Body of pancreas (tissue), 4 donors: ENCODE data around the gene BSPRY. TPM values are rescaled to one million over a fixed set of nuclear protein-coding genes. Genes with fewer than 3 reads are reported as not detected.
A peak's percentile ranks its signal among the peaks of the same experiment; 100 is the strongest.

Experiments used
- ATAC-seq: fragments of 150-250 bp; one replicate; pipeline ENCODE4 v1.9.1; 2016
- DNase-seq, 4 donors: peaks; one replicate each; pipeline ENCODE4 v3.0.0-alpha.2; 2019
- H3K27ac ChIP-seq, 4 donors: fragments of 200-600 bp; sonication (generic); 1 replicate in 3 of 4; 2 replicates in 1 of 4; pipeline versions ENCODE4 v1.5.1 to v1.6.1; 2016 to 2019; ENCODE audit warnings: mild to moderate bottlenecking in 1 of 4, mixed read lengths in 1 of 4, moderate library complexity in 1 of 4
- H3K27me3 ChIP-seq, 2 donors: fragments of 200-600 bp; sonication (generic); one replicate each; pipeline ENCODE4 v1.6.0; 2016; ENCODE audit warnings: mild to moderate bottlenecking in 1 of 2
- H3K36me3 ChIP-seq, 2 donors: fragments of 200-600 bp; sonication (generic); replicated peaks in 1 of 2; 2 replicates each; pipeline ENCODE4 v1.5.1; 2016; ENCODE audit warnings: low read depth in 2 of 2; ENCODE audit not compliant: insufficient read depth in 1 of 2
- H3K4me1 ChIP-seq: fragments of 200-600 bp; sonication (generic); one replicate; pipeline ENCODE4 v1.6.0; 2016
- H3K4me3 ChIP-seq, 2 donors: fragments of 200-600 bp; sonication (generic); 1 replicate in 1 of 2; 2 replicates in 1 of 2; pipeline ENCODE4 v1.5.1; 2016 to 2019
- H3K9me3 ChIP-seq, 3 donors: fragments of 200-600 bp; sonication (generic); 1 replicate in 2 of 3; 2 replicates in 1 of 3; pipeline ENCODE4 v1.5.1; 2016
- POLR2A ChIP-seq, 3 donors: fragments of 450-650 bp; IDR thresholded peaks; one replicate each; pipeline ENCODE4 v1.6.1; 2016; ENCODE audit warnings: antibody characterized with exemption in 3 of 3, mild to moderate bottlenecking in 2 of 3
- WGBS, 2 donors: methylation state at CpG; one replicate each; pipeline ENCODE4 v1.1.5; 2017; 5-methylcytosine and 5-hydroxymethylcytosine counted together
- intact Hi-C: fragments of 100-400 bp; cut with DNase I; formaldehyde crosslinking; loops from one replicate; pipeline ENCODE4 v1.15.1; 2023
- total RNA-seq, 2 donors: library from RNA; depleted of rRNA; stranded (reverse); fragments of >200 nt; gene quantifications; one replicate each; pipeline ENCODE4 v1.1.0, GENCODE V29; 2016
- TF ChIP-seq, protein P1 (sequence below), 7 experiments: fragments of 450-650 bp in 4 of 7; fragments of 200-600 bp in 3 of 7; sonication (generic) in 3 of 7; IDR thresholded peaks; one replicate each; pipeline ENCODE4 v1.5.1; 2016 to 2019; ENCODE audit warnings: antibody characterized with exemption in 7 of 7

The BSPRY gene
- total RNA-seq, 2 donors from 2014 or later, result 27.0 to 47.0 TPM

DNA sequence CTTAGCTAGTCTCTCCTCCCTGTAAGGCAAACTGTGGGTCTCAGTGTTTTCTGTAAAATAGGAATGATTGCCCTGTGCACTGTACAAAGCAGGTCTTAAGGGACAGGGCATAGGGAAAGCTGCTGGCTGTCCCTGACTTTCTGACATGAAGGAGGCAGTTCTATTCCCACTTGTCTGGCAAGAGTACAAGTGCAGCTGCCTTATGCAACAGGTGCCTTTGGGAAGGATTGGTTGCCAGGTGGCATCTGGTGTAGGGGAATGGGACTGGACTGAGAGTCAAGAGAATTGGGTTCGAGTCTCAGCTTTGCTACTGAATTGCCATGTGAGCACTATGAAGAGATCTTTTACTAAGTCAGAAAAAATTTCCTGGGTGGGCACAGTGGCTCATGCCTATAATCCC, 10.0 kb downstream of the BSPRY start:
- no peak for TF ChIP-seq POLR2A (IDR thresholded peaks at IDR 0.05)
- TF ChIP-seq, protein P1, sequence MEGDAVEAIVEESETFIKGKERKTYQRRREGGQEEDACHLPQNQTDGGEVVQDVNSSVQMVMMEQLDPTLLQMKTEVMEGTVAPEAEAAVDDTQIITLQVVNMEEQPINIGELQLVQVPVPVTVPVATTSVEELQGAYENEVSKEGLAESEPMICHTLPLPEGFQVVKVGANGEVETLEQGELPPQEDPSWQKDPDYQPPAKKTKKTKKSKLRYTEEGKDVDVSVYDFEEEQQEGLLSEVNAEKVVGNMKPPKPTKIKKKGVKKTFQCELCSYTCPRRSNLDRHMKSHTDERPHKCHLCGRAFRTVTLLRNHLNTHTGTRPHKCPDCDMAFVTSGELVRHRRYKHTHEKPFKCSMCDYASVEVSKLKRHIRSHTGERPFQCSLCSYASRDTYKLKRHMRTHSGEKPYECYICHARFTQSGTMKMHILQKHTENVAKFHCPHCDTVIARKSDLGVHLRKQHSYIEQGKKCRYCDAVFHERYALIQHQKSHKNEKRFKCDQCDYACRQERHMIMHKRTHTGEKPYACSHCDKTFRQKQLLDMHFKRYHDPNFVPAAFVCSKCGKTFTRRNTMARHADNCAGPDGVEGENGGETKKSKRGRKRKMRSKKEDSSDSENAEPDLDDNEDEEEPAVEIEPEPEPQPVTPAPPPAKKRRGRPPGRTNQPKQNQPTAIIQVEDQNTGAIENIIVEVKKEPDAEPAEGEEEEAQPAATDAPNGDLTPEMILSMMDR (IDR thresholded peaks at IDR 0.05), result no peak
- peak overlapping the region in 2 of 4 donors; percentile 14 to 17 for H3K27ac ChIP-seq
- intact Hi-C loops, result no loop called here
- H3K9me3 ChIP-seq, result no peaks in the 10 kb centered on the region
- DNase-seq (peak; percentile 74 to 85 (median 83)), ATAC-seq (peak; percentile 82)
- H3K4me1 ChIP-seq, result peaks cover 13% of the 10 kb centered on the region
- H3K27me3 ChIP-seq, result no peaks in the 10 kb centered on the region
- no peaks in the 10 kb centered on the region for H3K36me3 ChIP-seq
- no peak overlapping the region for H3K4me3 ChIP-seq
- 56 to 75% methylated on average over 1 of the region's 1 CpG for WGBS, 2 donors

- DNase-seq (no peak), ATAC-seq (no peak)
- H3K4me3 ChIP-seq, result no peak overlapping the region
- H3K4me1 ChIP-seq, result peaks cover 13% of the 10 kb centered on the region
- no peaks in the 10 kb centered on the region for H3K36me3 ChIP-seq
- WGBS, 2 donors, result 86 to 90% methylated on average over 15 of the region's 15 CpGs
- intact Hi-C loops, result no loop called here
- TF ChIP-seq, protein P1 (IDR thresholded peaks at IDR 0.05), result no peak
- no peak for TF ChIP-seq POLR2A (IDR thresholded peaks at IDR 0.05)
- H3K27ac ChIP-seq, result no peak overlapping the region
- H3K9me3 ChIP-seq, result no peaks in the 10 kb centered on the region
- no peaks in the 10 kb centered on the region for H3K27me3 ChIP-seq
These were observed 11.0 kb downstream of the BSPRY start for GRCh38 chr9:113360242-113360842.

- Histone ChIP-seq H3K4me1 (peaks cover 13% of the 10 kb centered on the region), H3K4me3 (no peak overlapping the region), H3K36me3 (no peaks in the 10 kb centered on the region), H3K27me3 (no peaks in the 10 kb centered on the region), H3K27ac (no peak overlapping the region), H3K9me3 (no peaks in the 10 kb centered on the region)
- intact Hi-C loops, result no loop called here
- 73 to 81% methylated on average over 7 of the region's 7 CpGs for WGBS, 2 donors
- no peak for TF ChIP-seq POLR2A (IDR thresholded peaks at IDR 0.05)
- TF ChIP-seq, protein P1 (IDR thresholded peaks at IDR 0.05), result no peak
- DNase-seq (no peak), ATAC-seq (no peak)
These were observed 12.1 kb downstream of the BSPRY start for GRCh38 chr9:113361304-113362018.

DNA sequence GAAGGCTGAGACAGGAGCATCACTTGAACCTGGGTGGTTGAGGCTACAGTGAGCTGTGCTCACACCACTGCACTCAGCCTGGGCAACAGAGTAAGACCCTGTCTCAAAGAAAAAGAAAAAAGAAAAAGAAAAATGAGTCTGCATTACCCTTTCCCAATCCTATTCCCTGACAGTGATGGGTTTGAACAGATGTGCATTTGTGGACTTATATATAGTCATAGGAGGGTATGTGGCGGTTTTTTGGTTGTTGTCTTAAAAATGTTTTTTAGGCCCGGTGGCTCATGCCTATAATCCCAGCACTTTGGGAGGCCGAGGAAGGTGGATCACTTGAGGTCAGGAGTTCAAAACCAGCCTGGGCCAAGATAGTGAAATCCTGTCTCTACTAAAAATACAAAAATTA, 14.0 kb downstream of the BSPRY start:
- DNase-seq (no peak), ATAC-seq (no peak)
- H3K9me3 ChIP-seq, result no peaks in the 10 kb centered on the region
- WGBS, 2 donors, result 69 to 96% methylated on average over 3 of the region's 3 CpGs
- intact Hi-C loops, result no loop called here
- TF ChIP-seq, protein P1 (IDR thresholded peaks at IDR 0.05), result no peak
- no peak for TF ChIP-seq POLR2A (IDR thresholded peaks at IDR 0.05)
- H3K36me3 ChIP-seq, result no peaks in the 10 kb centered on the region
- H3K4me3 ChIP-seq, result no peak overlapping the region
- no peaks in the 10 kb centered on the region for H3K27me3 ChIP-seq
- no peak overlapping the region for H3K27ac ChIP-seq
- H3K4me1 ChIP-seq, result peaks cover 7% of the 10 kb centered on the region
